Caco-2 (cell line): ENCODE results near the gene NIT1. TPM values are rescaled to one million over a fixed set of nuclear protein-coding genes. Genes with fewer than 3 reads are reported as not detected.

Experiments used
- BruUV-seq: library from RNA; stranded (reverse); fragments of 400-500 nt; replicated peaks from 2 replicates; lab custom pipeline; 2021; lab: Mats Ljungman, UMichigan
- CTCF ChIA-PET: fragments of 300-600 bp; sonication (Branson Sonifier 250); formaldehyde crosslinking; loops from one replicate; lab custom pipeline; 2022; ENCODE audit warnings: antibody characterized with exemption; lab: Charles Lee
- POLR2A ChIA-PET: fragments of 300-600 bp; sonication (Branson Sonifier 250); formaldehyde crosslinking; loops from one replicate; lab custom pipeline; 2022; ENCODE audit warnings: antibody characterized with exemption; lab: Charles Lee
- DNase-seq, 2 experiments: peaks; one replicate each; pipeline versions ENCODE4 v3.0.0 to v3.0.0-alpha.2; 2020 to 2022
- H3K27me3 ChIP-seq: replicated peaks from 2 replicates; pipeline ENCODE4 v1.6.0; 2011; ENCODE audit warnings: low read length; ENCODE audit not compliant: control insufficient read depth, insufficient read depth
- H3K36me3 ChIP-seq: 2 replicates; pipeline ENCODE4 v1.5.1; 2011; ENCODE audit warnings: low read length; ENCODE audit not compliant: control insufficient read depth, insufficient read depth
- H3K4me1 ChIP-seq: fragments of 250-450 bp; sonication (Bioruptor Pico); 2 replicates; pipeline ENCODE4 v1.5.1; 2020; ENCODE audit warnings: mild to moderate bottlenecking
- H3K4me3 ChIP-seq: 2 replicates; pipeline ENCODE4 v1.5.1; 2011; ENCODE audit warnings: low read depth, mild to moderate bottlenecking, control low read depth, low read length
- H3K9me3 ChIP-seq: fragments of 250-450 bp; sonication (Bioruptor Pico); 2 replicates; pipeline ENCODE4 v1.5.1; 2020; ENCODE audit warnings: mild to moderate bottlenecking, moderate library complexity
- H3K27ac Mint-ChIP-seq: one replicate; pipeline ENCODE4 v1.8.0; 2022; ENCODE audit warnings: mixed read lengths; ENCODE audit not compliant: unreplicated experiment
- H3K27me3 Mint-ChIP-seq: one replicate; pipeline ENCODE4 v1.8.0; 2022; ENCODE audit warnings: mixed read lengths; ENCODE audit not compliant: insufficient read depth, unreplicated experiment
- H3K36me3 Mint-ChIP-seq: one replicate; pipeline ENCODE4 v1.8.0; 2022; ENCODE audit warnings: mild to moderate bottlenecking, mixed read lengths; ENCODE audit not compliant: insufficient read depth, unreplicated experiment
- H3K4me1 Mint-ChIP-seq: one replicate; pipeline ENCODE4 v1.8.0; 2022; ENCODE audit warnings: low read depth, mixed read lengths; ENCODE audit not compliant: unreplicated experiment
- H3K4me3 Mint-ChIP-seq: one replicate; pipeline ENCODE4 v1.8.0; 2022; ENCODE audit warnings: mild to moderate bottlenecking, moderate library complexity, mixed read lengths; ENCODE audit not compliant: unreplicated experiment
- H3K9me3 Mint-ChIP-seq: one replicate; pipeline ENCODE4 v1.8.0; 2022; ENCODE audit warnings: mixed read lengths; ENCODE audit not compliant: unreplicated experiment
- intact Hi-C: fragments of 100-400 bp; cut with micrococcal nuclease; formaldehyde crosslinking; loops from one replicate; pipeline ENCODE4 v1.10.0; 2022; ENCODE audit not compliant: unreplicated experiment
- total RNA-seq: library from RNA; stranded (reverse); gene quantifications from 2 replicates; pipeline ENCODE4 v1.2.3, GENCODE V29; 2022
- TF ChIP-seq, protein P1 (sequence below), 2 experiments: fragments of 200-600 bp in 1 of 2; IDR thresholded peaks; 1 replicate in 1 of 2; 2 replicates in 1 of 2; pipeline versions ENCODE4 v1.5.1 to v1.8.0; 2011 to 2022; ENCODE audit warnings: antibody characterized with exemption in 1 of 2, control low read depth in 1 of 2, inconsistent platforms in 1 of 2, low read depth in 1 of 2, low read length in 1 of 2, mild to moderate bottlenecking in 1 of 2, moderate library complexity in 1 of 2; ENCODE audit not compliant: insufficient read depth in 1 of 2, severe bottlenecking in 1 of 2, unreplicated experiment in 1 of 2

The NIT1 gene
- total RNA-seq, 1 experiment from 2014 or later, result 42.1 TPM

DNA sequence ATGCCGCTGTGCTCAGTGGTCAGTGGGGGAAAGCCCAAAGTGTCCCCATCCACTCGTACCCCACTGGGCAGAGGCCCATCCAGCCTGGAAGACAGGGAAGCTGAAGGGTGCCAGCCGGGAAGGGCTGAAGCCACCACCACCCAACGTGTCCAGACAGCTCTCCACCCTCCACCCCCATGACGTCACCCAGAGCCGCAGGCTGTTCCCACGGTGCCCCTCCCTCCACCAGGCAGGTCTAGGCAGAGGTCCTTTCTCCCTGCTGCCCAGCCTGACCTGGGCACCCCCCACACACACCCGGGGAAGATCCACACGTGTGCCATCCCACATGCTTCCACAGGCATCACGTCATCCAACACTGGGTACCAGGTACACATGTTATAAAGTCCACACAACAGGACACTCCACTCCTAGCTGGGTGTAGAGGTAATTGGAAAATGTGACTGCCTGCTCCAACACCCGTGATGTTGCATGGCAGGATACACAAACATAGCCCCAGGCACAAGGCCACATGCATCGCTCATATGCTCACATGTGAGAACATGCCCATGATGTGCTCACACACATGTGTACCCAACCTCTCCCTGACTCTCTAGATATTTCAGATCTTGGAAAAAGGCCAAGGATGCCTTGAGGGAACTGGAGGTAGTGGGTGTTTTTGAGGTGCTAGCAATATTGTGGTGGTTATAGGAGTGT, 43.1 kb upstream of the NIT1 start:
- POLR2A ChIA-PET, result no interaction called here
- Mint-ChIP-seq H3K36me3 (peaks cover 4% of the 10 kb centered on the region), H3K27ac (no peak overlapping the region), H3K9me3 (no peaks in the 10 kb centered on the region), H3K27me3 (no peaks in the 10 kb centered on the region), H3K4me1 (peaks cover 9% of the 10 kb centered on the region), H3K4me3 (no peak overlapping the region)
- BruUV-seq, result no TSS peak
- no peaks in the 10 kb centered on the region for H3K36me3 ChIP-seq
- no peaks in the 10 kb centered on the region for H3K4me1 ChIP-seq
- H3K4me3 ChIP-seq, result no peak overlapping the region
- TF ChIP-seq, protein P1, sequence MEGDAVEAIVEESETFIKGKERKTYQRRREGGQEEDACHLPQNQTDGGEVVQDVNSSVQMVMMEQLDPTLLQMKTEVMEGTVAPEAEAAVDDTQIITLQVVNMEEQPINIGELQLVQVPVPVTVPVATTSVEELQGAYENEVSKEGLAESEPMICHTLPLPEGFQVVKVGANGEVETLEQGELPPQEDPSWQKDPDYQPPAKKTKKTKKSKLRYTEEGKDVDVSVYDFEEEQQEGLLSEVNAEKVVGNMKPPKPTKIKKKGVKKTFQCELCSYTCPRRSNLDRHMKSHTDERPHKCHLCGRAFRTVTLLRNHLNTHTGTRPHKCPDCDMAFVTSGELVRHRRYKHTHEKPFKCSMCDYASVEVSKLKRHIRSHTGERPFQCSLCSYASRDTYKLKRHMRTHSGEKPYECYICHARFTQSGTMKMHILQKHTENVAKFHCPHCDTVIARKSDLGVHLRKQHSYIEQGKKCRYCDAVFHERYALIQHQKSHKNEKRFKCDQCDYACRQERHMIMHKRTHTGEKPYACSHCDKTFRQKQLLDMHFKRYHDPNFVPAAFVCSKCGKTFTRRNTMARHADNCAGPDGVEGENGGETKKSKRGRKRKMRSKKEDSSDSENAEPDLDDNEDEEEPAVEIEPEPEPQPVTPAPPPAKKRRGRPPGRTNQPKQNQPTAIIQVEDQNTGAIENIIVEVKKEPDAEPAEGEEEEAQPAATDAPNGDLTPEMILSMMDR (IDR thresholded peaks at IDR 0.05; ENCODE audit: insufficient read depth in 1 of 2, low read depth in 1 of 2, low read length in 1 of 2, severe bottlenecking in 1 of 2, unreplicated experiment in 1 of 2), result no peak
- DNase-seq, result no peak
- H3K9me3 ChIP-seq, result no peaks in the 10 kb centered on the region
- intact Hi-C loops, result no loop called here
- H3K27me3 ChIP-seq, result no peaks in the 10 kb centered on the region
- CTCF ChIA-PET, result no interaction called here

DNA sequence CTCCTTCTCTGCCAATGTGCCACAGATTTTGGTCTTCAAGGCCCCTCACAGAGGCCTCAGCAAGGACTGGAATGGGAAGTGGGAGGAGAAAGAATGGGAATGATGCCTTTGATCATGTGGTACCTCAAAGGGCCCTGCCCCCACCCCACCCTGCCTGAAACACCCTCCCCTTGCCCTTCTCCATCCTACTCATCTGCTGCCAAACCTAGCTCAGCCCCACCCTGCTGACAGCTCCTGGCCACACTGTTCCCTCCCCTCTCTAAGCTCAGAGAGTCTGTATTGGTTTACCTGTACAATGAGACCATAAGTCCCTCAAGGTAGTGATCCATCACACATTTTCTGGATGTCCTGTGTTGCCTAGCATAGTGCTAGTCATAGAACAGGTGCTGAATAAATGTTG, 41.5 kb upstream of the NIT1 start:
- Histone ChIP-seq H3K4me3 (no peak overlapping the region), H3K9me3 (no peaks in the 10 kb centered on the region), H3K36me3 (no peaks in the 10 kb centered on the region), H3K27me3 (no peaks in the 10 kb centered on the region), H3K4me1 (peaks cover 10% of the 10 kb centered on the region; the same call in 1 of the 2 replicates)
- Mint-ChIP-seq H3K27me3 (no peaks in the 10 kb centered on the region), H3K4me1 (peaks cover 18% of the 10 kb centered on the region), H3K4me3 (no peak overlapping the region), H3K9me3 (no peaks in the 10 kb centered on the region), H3K27ac (no peak overlapping the region), H3K36me3 (peaks cover 4% of the 10 kb centered on the region)
- no TSS peak for BruUV-seq
- DNase-seq, result no peak
- ChIA-PET CTCF (interaction anchor here (0.5 kb wide), 1 partner anchor 65 kb away, joined by 3 read pairs; no protein-coding TSS in a partner anchor), POLR2A (interaction anchor here (0.6 kb wide), 1 partner anchor 56 kb away, joined by 3 read pairs; the partner anchor contains the start of gene F11R)
- intact Hi-C loops, result no loop called here
- TF ChIP-seq, protein P1 (IDR thresholded peaks at IDR 0.05; ENCODE audit: insufficient read depth in 1 of 2, low read depth in 1 of 2, low read length in 1 of 2, severe bottlenecking in 1 of 2, unreplicated experiment in 1 of 2), result no peak

DNA sequence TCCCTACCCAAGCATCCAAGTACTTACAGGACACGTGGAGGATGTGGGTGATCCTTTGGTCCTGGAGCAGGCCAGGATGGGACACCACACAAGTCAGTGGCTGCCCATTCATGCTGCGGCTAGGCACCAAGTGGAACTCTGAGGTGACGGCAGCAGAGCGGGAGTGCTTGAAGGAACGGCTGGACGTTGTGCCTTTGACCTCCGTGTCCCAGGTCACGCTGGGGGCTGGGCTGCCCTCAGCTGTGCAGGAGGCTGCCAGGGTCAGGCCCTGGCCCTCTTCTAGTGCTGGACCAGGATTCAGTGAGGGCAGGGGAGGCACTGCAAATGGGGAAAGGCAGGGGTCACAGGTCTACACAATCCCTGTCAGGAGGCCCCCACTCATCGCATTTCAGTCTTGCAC, 40.5 kb upstream of the NIT1 start:
- no peaks in the 10 kb centered on the region for H3K9me3 ChIP-seq
- no peaks in the 10 kb centered on the region for H3K27me3 Mint-ChIP-seq
- no peak overlapping the region for H3K27ac Mint-ChIP-seq
- no peaks in the 10 kb centered on the region for H3K27me3 ChIP-seq
- TF ChIP-seq, protein P1 (IDR thresholded peaks at IDR 0.05; ENCODE audit: insufficient read depth in 1 of 2, low read depth in 1 of 2, low read length in 1 of 2, severe bottlenecking in 1 of 2, unreplicated experiment in 1 of 2), result no peak
- ChIA-PET POLR2A (no interaction called here), CTCF (no interaction called here)
- H3K9me3 Mint-ChIP-seq, result no peaks in the 10 kb centered on the region
- peaks cover 14% of the 10 kb centered on the region for H3K4me1 Mint-ChIP-seq
- DNase-seq, result no peak
- peaks cover 4% of the 10 kb centered on the region for H3K36me3 Mint-ChIP-seq
- H3K4me3 Mint-ChIP-seq, result no peak overlapping the region
- no TSS peak for BruUV-seq
- intact Hi-C loops, result no loop called here
- no peaks in the 10 kb centered on the region for H3K36me3 ChIP-seq
- peaks cover 12% of the 10 kb centered on the region for H3K4me1 ChIP-seq
- no peak overlapping the region for H3K4me3 ChIP-seq
